ENCODE data around the gene CATSPER1.
"Not testable (repeated sequence)": the region's sequence is repeated elsewhere in the genome, so short reads cannot be mapped to it uniquely, and the experiment has no call there.

Gene CATSPER1

DNA sequence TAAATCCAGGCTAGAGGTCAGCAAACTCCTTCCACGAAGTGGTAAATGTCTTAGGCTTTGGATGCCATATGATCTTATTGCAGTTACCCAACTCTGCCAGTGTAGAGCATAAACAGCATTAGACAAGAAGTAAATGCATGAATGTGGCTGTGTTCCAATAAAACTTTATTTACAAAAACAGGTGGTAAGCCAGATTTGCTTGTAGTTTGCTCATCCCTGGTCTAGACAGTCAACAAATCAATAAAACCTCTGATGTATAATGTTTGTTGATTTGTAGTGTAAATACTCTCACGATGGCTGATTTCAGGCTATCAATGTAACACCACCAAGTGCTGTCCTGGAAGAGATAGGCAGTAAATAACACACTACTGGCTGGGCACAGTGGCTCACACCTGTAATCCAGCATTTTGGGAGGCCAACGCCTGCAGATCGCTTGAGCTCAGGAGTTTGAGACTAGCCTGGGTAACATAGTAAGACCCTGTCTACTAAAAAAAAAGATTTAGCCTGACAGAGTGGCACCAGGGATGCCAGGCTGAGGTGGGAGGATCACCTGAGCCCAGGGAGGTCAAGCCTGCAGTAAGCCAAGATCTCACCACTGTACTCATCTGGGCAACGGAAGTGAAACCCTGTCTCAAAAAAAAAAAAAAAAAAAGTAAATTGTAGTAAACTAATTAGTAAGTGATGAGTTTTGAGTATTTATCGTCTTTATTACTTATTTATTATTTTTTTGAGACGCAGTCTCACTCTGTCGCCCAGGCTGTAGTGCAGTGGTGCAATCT is 6.9 kb upstream of the CATSPER1 start:
- ATAC-seq (replicated peaks; ENCODE audit: extremely low read depth, poor library complexity, severe bottlenecking): no peak
- Mint-ChIP-seq H3K9me3 (no peaks in the 10 kb centered on the region), H3K36me3 (ENCODE audit: insufficient read depth) (no peaks in the 10 kb centered on the region), H3K4me1 (no peaks in the 10 kb centered on the region), H3K4me3 (no peak overlapping the region), H3K27me3 (peaks cover 15% of the 10 kb centered on the region), H3K27ac (ENCODE audit: low read depth) (no peak overlapping the region)
- no peak for DNase-seq (ENCODE audit: low spot score in 2 of 2)

DNA sequence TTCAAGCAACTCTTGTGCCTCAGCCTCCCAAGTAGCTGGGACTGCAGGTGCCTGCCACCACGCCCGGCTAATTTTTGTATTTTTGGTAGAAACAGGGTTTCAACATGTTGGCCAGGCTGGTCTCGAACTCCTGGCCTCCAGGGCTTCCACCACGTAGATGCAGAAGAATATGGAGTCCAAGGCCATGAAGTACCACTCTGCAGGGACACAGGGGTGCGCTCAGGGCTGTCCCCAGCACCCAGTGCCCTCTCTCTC is 3.2 kb downstream of the CATSPER1 start:
- not testable (repeated sequence) for H3K27ac Mint-ChIP-seq (ENCODE audit: low read depth); H3K4me1 Mint-ChIP-seq; H3K9me3 Mint-ChIP-seq; H3K36me3 Mint-ChIP-seq (ENCODE audit: insufficient read depth); DNase-seq (ENCODE audit: low spot score in 2 of 2); ATAC-seq (replicated peaks; ENCODE audit: extremely low read depth, poor library complexity, severe bottlenecking); H3K27me3 Mint-ChIP-seq; H3K4me3 Mint-ChIP-seq

DNA sequence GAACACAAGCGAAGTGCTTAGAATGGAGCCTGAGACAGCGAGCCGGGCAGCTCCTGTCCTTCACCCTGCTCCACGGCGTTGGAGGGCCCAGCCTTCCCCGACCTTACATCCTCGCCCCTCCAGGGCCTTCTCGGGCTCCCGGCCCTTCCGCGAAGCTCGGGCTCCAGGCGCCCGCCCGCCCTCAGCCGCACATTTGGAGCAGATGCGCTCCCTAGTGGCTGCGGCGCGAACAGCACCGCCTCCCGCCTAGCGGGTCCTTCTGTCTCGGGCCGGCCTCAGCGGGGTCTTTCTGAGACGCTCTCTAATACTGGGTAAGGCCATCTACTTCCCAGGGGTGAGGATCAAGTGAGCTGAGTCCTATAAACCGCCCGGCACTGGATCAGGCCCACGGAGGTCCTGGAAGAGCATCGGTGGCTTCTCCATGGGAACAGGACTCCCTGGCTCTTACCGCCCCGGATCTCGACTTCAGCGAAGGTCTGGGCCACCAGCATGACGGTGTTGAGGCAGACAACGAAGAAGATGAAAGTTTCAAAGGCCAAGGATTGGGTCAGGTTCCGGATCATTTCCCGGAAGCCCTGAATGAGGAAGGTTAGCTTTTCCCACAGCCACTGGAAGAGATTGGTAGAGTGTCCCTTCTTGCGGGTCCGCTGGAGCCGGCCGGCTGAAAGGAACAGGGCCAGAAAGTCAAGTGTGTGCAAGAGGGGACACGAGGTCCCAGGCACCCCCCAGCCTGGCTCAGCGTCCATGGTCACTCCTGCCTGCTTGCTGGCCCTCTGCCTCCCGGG is 3.7 kb downstream of the CATSPER1 start:
- Mint-ChIP-seq H3K4me3 (no peak overlapping the region), H3K4me1 (peaks cover 9% of the 10 kb centered on the region), H3K36me3 (ENCODE audit: insufficient read depth) (no peaks in the 10 kb centered on the region), H3K27me3 (peaks cover 9% of the 10 kb centered on the region), H3K27ac (ENCODE audit: low read depth) (no peak overlapping the region), H3K9me3 (no peaks in the 10 kb centered on the region)
- ATAC-seq (replicated peaks; ENCODE audit: extremely low read depth, poor library complexity, severe bottlenecking) (peak; percentile 82), DNase-seq (ENCODE audit: low spot score in 2 of 2) (peak; percentile 59 to 76)

DNA sequence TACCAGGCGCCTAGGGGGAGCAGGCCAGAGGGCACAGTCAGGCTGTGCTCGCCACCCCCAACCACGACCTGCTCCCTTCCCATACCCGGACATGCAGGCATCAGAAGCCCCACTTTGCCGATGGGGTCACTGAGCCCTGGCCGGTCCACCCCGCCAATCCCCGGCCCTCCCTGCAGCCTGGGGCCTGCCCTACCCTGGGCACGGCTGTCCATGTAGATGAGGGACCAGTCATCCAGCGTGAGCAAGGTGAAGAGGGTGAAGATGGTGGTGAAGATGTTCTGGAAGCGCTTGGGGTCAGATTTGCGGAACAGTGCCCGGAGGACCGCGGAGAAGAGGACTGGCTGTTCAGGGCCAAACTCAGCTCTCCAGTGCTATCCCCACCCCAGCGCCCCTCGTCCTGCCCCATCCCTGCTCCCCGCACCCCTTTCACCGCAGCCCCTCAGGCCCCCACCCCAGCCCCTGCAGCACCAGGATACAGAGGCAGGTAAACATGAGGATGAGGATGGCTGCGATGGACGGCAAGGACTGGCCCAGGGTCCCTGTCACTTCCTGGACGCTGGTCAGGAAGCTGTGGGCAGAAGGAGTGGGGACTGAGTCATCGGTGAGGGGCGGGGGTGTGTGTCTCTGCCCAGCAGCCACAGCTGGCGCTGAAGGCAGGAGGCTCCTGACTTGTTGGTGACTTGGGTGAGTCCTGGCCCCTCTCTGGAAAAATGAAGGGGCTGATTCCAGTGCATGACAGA is 5.5 kb downstream of the CATSPER1 start:
- Mint-ChIP-seq H3K27me3 (peaks cover 9% of the 10 kb centered on the region), H3K9me3 (no peaks in the 10 kb centered on the region), H3K4me3 (no peak overlapping the region), H3K36me3 (ENCODE audit: insufficient read depth) (no peaks in the 10 kb centered on the region), H3K27ac (ENCODE audit: low read depth) (no peak overlapping the region), H3K4me1 (peaks cover 9% of the 10 kb centered on the region)
- DNase-seq (ENCODE audit: low spot score in 2 of 2) (no peak), ATAC-seq (replicated peaks; ENCODE audit: extremely low read depth, poor library complexity, severe bottlenecking) (no peak)

DNA sequence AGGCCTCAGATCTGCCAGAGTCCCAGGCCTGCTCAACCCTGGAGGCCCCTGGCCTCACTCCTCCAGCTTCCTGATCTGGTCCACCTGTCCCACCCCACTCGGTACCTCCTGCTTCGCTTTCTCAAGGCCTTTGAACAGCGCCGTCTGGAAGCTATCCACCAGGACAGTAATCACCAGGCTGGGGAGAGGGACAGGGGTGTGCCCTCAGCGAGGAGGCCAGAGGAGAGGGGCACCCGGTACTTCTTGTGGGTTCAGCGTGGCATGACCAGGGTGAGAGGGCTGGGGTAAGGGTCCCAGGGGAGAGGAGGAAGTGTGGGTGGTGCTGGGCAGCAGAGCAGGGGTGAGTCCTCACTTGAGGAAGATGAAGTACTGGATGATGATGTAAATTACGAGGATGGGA is 6.1 kb downstream of the CATSPER1 start:
- no peak for DNase-seq (ENCODE audit: low spot score in 2 of 2)
- Mint-ChIP-seq H3K4me3 (no peak overlapping the region), H3K4me1 (peaks cover 9% of the 10 kb centered on the region), H3K27ac (ENCODE audit: low read depth) (no peak overlapping the region), H3K36me3 (ENCODE audit: insufficient read depth) (no peaks in the 10 kb centered on the region), H3K9me3 (no peaks in the 10 kb centered on the region), H3K27me3 (peaks cover 9% of the 10 kb centered on the region)
- no peak for ATAC-seq (replicated peaks; ENCODE audit: extremely low read depth, poor library complexity, severe bottlenecking)

DNA sequence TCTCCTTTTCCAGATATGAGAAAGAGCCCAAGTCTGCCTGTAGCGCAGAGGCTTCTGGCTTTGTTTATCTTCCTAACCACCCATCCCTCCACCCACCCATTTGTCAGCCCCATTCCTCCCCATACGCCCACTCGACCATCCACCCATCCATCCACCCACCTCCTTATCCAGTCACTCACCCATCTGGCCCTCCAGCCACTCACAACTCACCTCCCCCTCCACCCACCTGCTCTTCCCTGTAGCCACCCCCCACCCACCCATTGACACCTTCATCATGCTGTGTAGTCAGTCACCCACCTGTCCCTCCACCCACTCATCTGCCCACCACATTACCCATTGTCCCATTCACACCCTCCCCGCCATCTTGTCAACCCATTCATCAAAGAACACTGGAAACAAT is 9.0 kb downstream of the CATSPER1 start:
- no peaks in the 10 kb centered on the region for H3K9me3 Mint-ChIP-seq
- H3K4me1 Mint-ChIP-seq: peaks cover 4% of the 10 kb centered on the region
- peaks cover 1% of the 10 kb centered on the region for H3K27me3 Mint-ChIP-seq
- no peak overlapping the region for H3K4me3 Mint-ChIP-seq
- no peak overlapping the region for H3K27ac Mint-ChIP-seq (ENCODE audit: low read depth)
- no peak for DNase-seq (ENCODE audit: low spot score in 2 of 2)
- H3K36me3 Mint-ChIP-seq (ENCODE audit: insufficient read depth): no peaks in the 10 kb centered on the region
- no peak for ATAC-seq (replicated peaks; ENCODE audit: extremely low read depth, poor library complexity, severe bottlenecking)

DNA sequence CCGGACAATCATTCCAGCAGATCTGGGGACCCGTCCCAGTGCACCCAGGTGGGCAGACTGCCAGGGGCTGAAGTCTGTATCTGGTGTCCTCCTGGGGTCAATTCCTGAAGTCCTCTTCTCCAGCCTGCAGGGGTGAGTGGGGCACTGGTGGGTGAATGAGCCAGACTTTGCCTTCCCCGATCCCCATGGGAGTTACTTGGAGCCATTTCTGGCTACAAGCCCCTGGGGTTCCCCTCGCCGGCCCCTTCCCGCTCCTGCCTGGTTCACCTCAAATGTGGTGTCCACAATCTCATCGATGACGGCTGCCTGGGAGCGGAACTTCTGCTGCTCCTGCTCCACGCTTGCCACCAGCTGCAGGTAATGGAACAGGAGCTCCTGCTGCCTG is 9.5 kb downstream of the CATSPER1 start:
- DNase-seq (ENCODE audit: low spot score in 2 of 2) (no peak), ATAC-seq (replicated peaks; ENCODE audit: extremely low read depth, poor library complexity, severe bottlenecking) (no peak)
- H3K36me3 Mint-ChIP-seq (ENCODE audit: insufficient read depth): no peaks in the 10 kb centered on the region
- no peak overlapping the region for H3K4me3 Mint-ChIP-seq
- H3K4me1 Mint-ChIP-seq: peaks cover 4% of the 10 kb centered on the region
- no peaks in the 10 kb centered on the region for H3K27me3 Mint-ChIP-seq
- H3K27ac Mint-ChIP-seq (ENCODE audit: low read depth): no peak overlapping the region
- no peaks in the 10 kb centered on the region for H3K9me3 Mint-ChIP-seq

DNA sequence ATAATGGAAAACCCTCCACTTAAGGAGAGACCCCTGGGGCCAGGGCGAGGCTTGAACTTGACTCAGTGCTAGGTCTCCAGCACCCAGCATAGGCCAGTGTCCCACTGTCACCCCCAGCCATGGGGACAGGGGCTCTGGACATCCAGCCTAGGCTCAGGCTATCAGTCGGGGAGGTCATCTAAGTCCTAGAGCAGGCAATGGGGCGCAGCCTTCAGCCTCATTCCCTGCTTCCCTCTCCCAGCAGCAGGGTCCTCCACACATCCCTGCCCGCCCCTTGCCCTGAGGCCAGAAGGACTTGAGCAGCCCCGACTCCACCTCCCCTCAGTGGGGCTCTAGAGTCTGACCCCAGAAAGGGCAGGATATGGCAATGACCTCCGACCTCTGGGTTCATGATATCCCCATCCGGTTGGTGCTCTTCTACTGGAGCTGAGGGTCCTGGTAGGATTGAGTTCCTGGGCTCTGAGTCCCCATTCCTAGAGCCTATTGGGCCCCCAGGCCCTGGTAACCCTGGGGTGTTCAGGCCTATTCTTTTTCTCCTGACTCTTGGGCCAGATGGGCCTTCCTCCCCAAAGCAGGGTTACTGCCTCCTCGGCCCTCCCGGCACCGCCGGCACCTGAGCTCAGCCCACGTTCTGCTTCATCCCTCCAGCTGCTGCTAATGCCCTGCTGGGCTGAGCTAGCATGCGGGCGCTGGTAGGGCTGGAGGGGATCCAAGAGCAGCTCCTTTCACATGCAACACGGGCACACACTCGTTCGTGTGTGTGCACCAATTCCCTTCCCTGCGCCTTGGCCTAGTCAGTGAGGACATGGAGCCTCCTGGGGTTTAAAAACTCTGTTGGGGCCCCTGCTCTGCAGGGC is 10.1 kb downstream of the CATSPER1 start:
- Mint-ChIP-seq H3K27me3 (no peaks in the 10 kb centered on the region), H3K27ac (ENCODE audit: low read depth) (no peak overlapping the region), H3K4me1 (peaks cover 3% of the 10 kb centered on the region), H3K36me3 (ENCODE audit: insufficient read depth) (no peaks in the 10 kb centered on the region), H3K9me3 (no peaks in the 10 kb centered on the region), H3K4me3 (no peak overlapping the region)
- ATAC-seq (replicated peaks; ENCODE audit: extremely low read depth, poor library complexity, severe bottlenecking) (no peak), DNase-seq (ENCODE audit: low spot score in 2 of 2) (no peak)

DNA sequence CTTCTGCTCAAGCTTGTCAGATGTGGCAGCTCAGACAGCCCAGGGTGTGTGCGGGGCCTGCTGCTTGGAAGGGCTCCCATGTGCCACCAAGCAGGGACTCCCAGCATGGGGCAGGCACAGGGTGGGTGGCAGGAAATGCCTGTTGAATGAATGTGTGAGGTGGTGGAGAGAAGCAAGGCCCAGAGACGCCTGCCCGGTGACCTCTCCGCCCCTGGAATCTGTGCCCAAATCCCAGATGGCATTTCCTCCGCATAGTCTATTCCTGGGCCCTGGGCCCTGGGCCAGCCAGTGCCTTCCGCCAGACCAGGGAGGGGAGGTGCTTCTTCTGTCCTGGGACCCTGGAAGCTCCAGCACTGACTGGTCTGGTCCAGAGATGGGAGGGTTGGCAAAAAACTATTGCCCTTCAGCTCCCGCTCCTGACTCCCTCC is 10.8 kb downstream of the CATSPER1 start:
- no peak for DNase-seq (ENCODE audit: low spot score in 2 of 2)
- no peak overlapping the region for H3K4me3 Mint-ChIP-seq
- no peaks in the 10 kb centered on the region for H3K4me1 Mint-ChIP-seq
- H3K36me3 Mint-ChIP-seq (ENCODE audit: insufficient read depth): no peaks in the 10 kb centered on the region
- H3K27ac Mint-ChIP-seq (ENCODE audit: low read depth): no peak overlapping the region
- no peaks in the 10 kb centered on the region for H3K9me3 Mint-ChIP-seq
- no peak for ATAC-seq (replicated peaks; ENCODE audit: extremely low read depth, poor library complexity, severe bottlenecking)
- H3K27me3 Mint-ChIP-seq: no peaks in the 10 kb centered on the region

DNA sequence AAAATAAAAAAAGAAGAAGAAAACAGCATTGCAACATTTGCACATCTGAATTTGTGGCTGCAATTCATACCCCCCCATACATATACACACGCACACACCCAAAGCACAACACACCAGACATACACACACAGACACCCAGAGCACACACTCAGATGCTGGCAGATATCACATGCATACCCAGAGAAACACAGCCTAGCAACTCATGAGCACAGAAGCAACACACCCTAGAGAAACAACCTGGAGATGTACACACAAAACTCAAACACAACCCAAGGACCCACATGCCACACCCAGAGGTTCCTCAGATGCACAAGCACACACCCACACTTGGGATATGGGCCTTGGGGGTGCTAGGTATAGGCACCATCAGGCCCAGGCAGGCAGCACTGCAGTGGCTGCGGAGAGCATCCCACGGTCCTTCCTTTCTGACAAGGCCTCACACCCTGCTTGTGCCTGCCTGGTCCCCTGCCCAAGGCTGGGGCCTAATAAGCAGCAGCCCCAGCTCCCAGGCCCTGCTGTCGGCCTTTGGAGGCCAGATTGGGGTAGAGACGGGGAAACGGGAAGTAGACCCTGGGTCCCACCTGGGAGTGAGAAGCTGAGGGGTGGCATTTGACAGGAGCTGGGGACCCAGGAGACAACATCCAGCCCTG is 11.3 kb downstream of the CATSPER1 start:
- H3K27me3 Mint-ChIP-seq: no peaks in the 10 kb centered on the region
- no peak overlapping the region for H3K27ac Mint-ChIP-seq (ENCODE audit: low read depth)

DNA sequence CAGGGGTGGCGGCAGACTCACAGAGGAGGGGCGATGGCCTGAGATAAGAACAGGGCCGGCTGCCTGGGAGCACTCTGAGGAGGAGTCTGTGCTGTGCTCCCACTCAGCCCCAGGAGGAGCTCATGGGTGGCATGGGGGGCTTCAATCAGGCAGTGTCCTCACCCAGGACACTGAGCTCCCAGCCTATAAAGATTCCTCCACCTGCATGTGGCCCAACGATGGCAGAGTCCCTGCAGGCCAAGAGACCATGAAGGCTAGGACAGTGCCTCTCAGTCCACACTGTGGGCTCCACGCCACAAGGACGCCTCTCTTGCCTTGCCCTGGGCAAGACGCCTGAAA is 12.5 kb downstream of the CATSPER1 start:
- Mint-ChIP-seq H3K36me3 (ENCODE audit: insufficient read depth) (no peaks in the 10 kb centered on the region), H3K9me3 (no peaks in the 10 kb centered on the region), H3K4me1 (no peaks in the 10 kb centered on the region), H3K27me3 (no peaks in the 10 kb centered on the region), H3K27ac (ENCODE audit: low read depth) (no peak overlapping the region), H3K4me3 (no peak overlapping the region)
- no peak for ATAC-seq (replicated peaks; ENCODE audit: extremely low read depth, poor library complexity, severe bottlenecking)
- DNase-seq (ENCODE audit: low spot score in 2 of 2): no peak

More for the DNA sequence above, 11.3 kb downstream of the CATSPER1 start:
- Mint-ChIP-seq H3K36me3 (ENCODE audit: insufficient read depth) (no peaks in the 10 kb centered on the region), H3K4me1 (no peaks in the 10 kb centered on the region), H3K9me3 (no peaks in the 10 kb centered on the region), H3K4me3 (no peak overlapping the region)
- ATAC-seq (replicated peaks; ENCODE audit: extremely low read depth, poor library complexity, severe bottlenecking) (no peak), DNase-seq (ENCODE audit: low spot score in 2 of 2) (no peak)

Data from central memory CD8-positive, alpha-beta T cell (primary cell).